ENCODE data around the gene ZNF521.

DNA sequence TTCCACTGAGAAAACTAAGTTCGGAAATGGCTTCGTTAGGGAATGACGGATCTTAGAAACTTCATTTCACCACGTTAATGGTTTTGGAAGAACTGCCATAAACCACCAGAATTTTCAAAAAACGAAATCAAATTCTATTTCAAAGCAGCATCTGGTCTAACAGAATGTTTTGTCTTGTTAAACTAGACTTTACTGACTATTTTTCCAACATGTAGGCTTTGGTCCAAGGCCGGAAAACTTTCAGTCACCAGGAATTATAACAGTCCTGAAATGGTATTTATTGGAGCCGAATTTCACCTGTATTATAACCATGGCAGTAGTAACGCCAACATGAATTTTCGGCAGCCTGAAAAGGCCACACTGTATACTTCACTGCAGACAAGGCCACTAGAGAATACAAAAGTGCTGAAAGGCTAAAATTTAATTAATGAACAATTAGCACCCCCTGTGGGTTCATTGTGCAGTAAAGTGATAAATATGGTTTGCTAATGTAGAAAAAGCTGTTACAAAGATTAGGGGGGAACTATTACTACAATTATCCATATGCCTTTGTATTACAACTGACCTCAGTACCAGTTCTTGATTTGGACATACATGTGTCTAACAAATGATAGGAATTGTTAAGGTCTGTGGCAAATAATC is 116.4 kb downstream of the ZNF521 start:
- TF ChIP-seq, protein P1, sequence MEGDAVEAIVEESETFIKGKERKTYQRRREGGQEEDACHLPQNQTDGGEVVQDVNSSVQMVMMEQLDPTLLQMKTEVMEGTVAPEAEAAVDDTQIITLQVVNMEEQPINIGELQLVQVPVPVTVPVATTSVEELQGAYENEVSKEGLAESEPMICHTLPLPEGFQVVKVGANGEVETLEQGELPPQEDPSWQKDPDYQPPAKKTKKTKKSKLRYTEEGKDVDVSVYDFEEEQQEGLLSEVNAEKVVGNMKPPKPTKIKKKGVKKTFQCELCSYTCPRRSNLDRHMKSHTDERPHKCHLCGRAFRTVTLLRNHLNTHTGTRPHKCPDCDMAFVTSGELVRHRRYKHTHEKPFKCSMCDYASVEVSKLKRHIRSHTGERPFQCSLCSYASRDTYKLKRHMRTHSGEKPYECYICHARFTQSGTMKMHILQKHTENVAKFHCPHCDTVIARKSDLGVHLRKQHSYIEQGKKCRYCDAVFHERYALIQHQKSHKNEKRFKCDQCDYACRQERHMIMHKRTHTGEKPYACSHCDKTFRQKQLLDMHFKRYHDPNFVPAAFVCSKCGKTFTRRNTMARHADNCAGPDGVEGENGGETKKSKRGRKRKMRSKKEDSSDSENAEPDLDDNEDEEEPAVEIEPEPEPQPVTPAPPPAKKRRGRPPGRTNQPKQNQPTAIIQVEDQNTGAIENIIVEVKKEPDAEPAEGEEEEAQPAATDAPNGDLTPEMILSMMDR (conservative IDR thresholded peaks at IDR 0.05; ENCODE audit: low read length): peak; percentile 54
- no peak for TF ChIP-seq EZH2phosphoT487 (IDR thresholded peaks at IDR 0.05; ENCODE audit: borderline replicate concordance, low read depth, low read length)

All from OCI-LY7 (cell line).